CD1c-positive myeloid dendritic cell (primary cell): ENCODE results near the gene MAN2A2.
"Not testable (repeated sequence)": the region's sequence is repeated elsewhere in the genome, so short reads cannot be mapped to it uniquely, and the experiment has no call there.

Source experiments
- DNase-seq: peaks from one replicate; pipeline ENCODE4 v3.0.0-alpha.2; 2016; ENCODE audit errors: extremely low spot score

The MAN2A2 gene

GRCh38 chr15:90903733-90904536, 833 bp downstream of the MAN2A2 start:
- DNase-seq, result no peak

- no peak for DNase-seq
Observed at GRCh38 chr15:90904746-90905145, 1.6 kb downstream of the MAN2A2 start.

- DNase-seq, result no peak
Observed at GRCh38 chr15:90905306-90906180, 2.4 kb downstream of the MAN2A2 start.

- no peak for DNase-seq
Observed at GRCh38 chr15:90906181-90906849, 3.2 kb downstream of the MAN2A2 start.

- no peak for DNase-seq
Observed at GRCh38 chr15:90907051-90907660, 4.1 kb downstream of the MAN2A2 start.

GRCh38 chr15:90907838-90908507, 4.9 kb downstream of the MAN2A2 start:
- no peak for DNase-seq

- DNase-seq, result not testable (repeated sequence)
Observed at GRCh38 chr15:90909449-90909848, 6.3 kb downstream of the MAN2A2 start.

GRCh38 chr15:90909976-90910375, 6.9 kb downstream of the MAN2A2 start:
- DNase-seq, result no peak

- no peak for DNase-seq
Observed at GRCh38 chr15:90910441-90911301, 7.6 kb downstream of the MAN2A2 start.

- DNase-seq, result no peak
Observed at GRCh38 chr15:90911302-90911623, 8.2 kb downstream of the MAN2A2 start.

- no peak for DNase-seq
Observed at GRCh38 chr15:90911906-90912769, 9.0 kb downstream of the MAN2A2 start.

- no peak for DNase-seq
Observed at GRCh38 chr15:90912770-90913075, 9.6 kb downstream of the MAN2A2 start.

GRCh38 chr15:90913398-90913944, 10.4 kb downstream of the MAN2A2 start:
- no peak for DNase-seq

GRCh38 chr15:90914305-90915080, 11.4 kb downstream of the MAN2A2 start:
- DNase-seq, result peak; percentile 85

- DNase-seq, result no peak
Observed at GRCh38 chr15:90915216-90915807, 12.2 kb downstream of the MAN2A2 start.

GRCh38 chr15:90915808-90916440, 12.8 kb downstream of the MAN2A2 start:
- peak; percentile 98 for DNase-seq

- DNase-seq, result no peak
Observed at GRCh38 chr15:90916461-90916860, 13.4 kb downstream of the MAN2A2 start.

- no peak for DNase-seq
Observed at GRCh38 chr15:90917569-90917968, 14.5 kb downstream of the MAN2A2 start.
